ENCODE results near the gene NUDT19.

Gene NUDT19

DNA sequence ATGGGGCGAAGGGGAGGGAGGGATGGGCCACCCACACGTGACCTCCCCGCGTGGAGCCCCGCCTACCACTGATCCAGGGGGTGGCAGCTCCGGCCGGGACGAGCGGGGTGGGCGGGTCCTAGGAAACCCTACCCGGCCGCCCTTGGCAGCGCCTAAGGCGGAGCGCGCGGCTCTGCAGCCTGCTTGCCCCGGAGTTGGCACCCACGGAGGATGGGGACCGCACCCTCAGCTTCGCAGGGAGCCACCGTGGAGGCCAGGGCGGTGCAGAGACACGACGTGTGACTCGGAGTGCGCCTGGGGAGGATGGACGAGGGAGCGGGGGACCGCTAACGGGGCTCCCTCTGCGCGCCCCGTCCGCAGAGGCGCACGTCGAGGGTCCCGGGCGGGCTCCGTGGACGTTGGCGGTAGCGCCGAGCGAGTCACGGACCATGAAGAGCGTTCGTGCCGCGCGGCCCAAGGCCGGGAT lies 15.9 kb upstream of the NUDT19 start, which contains the start of gene RGS9BP (continued):
- TF ChIP-seq, protein P1, sequence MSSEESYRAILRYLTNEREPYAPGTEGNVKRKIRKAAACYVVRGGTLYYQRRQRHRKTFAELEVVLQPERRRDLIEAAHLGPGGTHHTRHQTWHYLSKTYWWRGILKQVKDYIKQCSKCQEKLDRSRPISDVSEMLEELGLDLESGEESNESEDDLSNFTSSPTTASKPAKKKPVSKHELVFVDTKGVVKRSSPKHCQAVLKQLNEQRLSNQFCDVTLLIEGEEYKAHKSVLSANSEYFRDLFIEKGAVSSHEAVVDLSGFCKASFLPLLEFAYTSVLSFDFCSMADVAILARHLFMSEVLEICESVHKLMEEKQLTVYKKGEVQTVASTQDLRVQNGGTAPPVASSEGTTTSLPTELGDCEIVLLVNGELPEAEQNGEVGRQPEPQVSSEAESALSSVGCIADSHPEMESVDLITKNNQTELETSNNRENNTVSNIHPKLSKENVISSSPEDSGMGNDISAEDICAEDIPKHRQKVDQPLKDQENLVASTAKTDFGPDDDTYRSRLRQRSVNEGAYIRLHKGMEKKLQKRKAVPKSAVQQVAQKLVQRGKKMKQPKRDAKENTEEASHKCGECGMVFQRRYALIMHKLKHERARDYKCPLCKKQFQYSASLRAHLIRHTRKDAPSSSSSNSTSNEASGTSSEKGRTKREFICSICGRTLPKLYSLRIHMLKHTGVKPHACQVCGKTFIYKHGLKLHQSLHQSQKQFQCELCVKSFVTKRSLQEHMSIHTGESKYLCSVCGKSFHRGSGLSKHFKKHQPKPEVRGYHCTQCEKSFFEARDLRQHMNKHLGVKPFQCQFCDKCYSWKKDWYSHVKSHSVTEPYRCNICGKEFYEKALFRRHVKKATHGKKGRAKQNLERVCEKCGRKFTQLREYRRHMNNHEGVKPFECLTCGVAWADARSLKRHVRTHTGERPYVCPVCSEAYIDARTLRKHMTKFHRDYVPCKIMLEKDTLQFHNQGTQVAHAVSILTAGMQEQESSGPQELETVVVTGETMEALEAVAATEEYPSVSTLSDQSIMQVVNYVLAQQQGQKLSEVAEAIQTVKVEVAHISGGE (tag by site-specific recombination; conservative IDR thresholded peaks at IDR 0.05; ENCODE audit: low read depth) = 0 out of 2 replicates have a peak, but pooled peaks have one; percentile 1
- no peak for TF ChIP-seq TRIM28 (IDR thresholded peaks at IDR 0.05; ENCODE audit: borderline replicate concordance, low read length)
- peak; percentile 55; the same call in 1 of the 2 replicates for TF ChIP-seq KLF7 (tag by site-specific recombination; IDR thresholded peaks at IDR 0.05; ENCODE audit: borderline replicate concordance)
- no peak for TF ChIP-seq ZNF677 (tag by site-specific recombination; IDR thresholded peaks at IDR 0.05)
- TF ChIP-seq, protein P2, sequence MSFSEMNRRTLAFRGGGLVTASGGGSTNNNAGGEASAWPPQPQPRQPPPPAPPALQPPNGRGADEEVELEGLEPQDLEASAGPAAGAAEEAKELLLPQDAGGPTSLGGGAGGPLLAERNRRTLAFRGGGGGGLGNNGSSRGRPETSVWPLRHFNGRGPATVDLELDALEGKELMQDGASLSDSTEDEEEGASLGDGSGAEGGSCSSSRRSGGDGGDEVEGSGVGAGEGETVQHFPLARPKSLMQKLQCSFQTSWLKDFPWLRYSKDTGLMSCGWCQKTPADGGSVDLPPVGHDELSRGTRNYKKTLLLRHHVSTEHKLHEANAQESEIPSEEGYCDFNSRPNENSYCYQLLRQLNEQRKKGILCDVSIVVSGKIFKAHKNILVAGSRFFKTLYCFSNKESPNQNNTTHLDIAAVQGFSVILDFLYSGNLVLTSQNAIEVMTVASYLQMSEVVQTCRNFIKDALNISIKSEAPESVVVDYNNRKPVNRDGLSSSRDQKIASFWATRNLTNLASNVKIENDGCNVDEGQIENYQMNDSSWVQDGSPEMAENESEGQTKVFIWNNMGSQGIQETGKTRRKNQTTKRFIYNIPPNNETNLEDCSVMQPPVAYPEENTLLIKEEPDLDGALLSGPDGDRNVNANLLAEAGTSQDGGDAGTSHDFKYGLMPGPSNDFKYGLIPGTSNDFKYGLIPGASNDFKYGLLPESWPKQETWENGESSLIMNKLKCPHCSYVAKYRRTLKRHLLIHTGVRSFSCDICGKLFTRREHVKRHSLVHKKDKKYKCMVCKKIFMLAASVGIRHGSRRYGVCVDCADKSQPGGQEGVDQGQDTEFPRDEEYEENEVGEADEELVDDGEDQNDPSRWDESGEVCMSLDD (tag by site-specific recombination; IDR thresholded peaks at IDR 0.05) = peak; percentile 62; the same call in 1 of the 2 replicates
- TF ChIP-seq ZNF292 (tag by site-specific recombination; IDR thresholded peaks at IDR 0.05; ENCODE audit: borderline replicate concordance, low read depth) = no peak
- peak; percentile 66; the same call in 1 of the 2 replicates for TF ChIP-seq ZNF501 (tag by site-specific recombination; IDR thresholded peaks at IDR 0.05)
- TF ChIP-seq ZNF2 (tag by site-specific recombination; IDR thresholded peaks at IDR 0.05) = peak; percentile 56; the same call in 1 of the 2 replicates
- TF ChIP-seq, protein P3, sequence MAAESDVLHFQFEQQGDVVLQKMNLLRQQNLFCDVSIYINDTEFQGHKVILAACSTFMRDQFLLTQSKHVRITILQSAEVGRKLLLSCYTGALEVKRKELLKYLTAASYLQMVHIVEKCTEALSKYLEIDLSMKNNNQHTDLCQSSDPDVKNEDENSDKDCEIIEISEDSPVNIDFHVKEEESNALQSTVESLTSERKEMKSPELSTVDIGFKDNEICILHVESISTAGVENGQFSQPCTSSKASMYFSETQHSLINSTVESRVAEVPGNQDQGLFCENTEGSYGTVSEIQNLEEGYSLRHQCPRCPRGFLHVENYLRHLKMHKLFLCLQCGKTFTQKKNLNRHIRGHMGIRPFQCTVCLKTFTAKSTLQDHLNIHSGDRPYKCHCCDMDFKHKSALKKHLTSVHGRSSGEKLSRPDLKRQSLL (tag by site-specific recombination; IDR thresholded peaks at IDR 0.05) = no peak
- TF ChIP-seq, protein P4, sequence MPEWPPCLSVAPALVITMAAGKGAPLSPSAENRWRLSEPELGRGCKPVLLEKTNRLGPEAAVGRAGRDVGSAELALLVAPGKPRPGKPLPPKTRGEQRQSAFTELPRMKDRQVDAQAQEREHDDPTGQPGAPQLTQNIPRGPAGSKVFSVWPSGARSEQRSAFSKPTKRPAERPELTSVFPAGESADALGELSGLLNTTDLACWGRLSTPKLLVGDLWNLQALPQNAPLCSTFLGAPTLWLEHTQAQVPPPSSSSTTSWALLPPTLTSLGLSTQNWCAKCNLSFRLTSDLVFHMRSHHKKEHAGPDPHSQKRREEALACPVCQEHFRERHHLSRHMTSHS (tag by site-specific recombination; IDR thresholded peaks at IDR 0.05) = no peak
- TF ChIP-seq, protein P5, sequence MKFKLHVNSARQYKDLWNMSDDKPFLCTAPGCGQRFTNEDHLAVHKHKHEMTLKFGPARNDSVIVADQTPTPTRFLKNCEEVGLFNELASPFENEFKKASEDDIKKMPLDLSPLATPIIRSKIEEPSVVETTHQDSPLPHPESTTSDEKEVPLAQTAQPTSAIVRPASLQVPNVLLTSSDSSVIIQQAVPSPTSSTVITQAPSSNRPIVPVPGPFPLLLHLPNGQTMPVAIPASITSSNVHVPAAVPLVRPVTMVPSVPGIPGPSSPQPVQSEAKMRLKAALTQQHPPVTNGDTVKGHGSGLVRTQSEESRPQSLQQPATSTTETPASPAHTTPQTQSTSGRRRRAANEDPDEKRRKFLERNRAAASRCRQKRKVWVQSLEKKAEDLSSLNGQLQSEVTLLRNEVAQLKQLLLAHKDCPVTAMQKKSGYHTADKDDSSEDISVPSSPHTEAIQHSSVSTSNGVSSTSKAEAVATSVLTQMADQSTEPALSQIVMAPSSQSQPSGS (tag by site-specific recombination; IDR thresholded peaks at IDR 0.05; ENCODE audit: low read depth) = no peak
- TF ChIP-seq, protein P6, sequence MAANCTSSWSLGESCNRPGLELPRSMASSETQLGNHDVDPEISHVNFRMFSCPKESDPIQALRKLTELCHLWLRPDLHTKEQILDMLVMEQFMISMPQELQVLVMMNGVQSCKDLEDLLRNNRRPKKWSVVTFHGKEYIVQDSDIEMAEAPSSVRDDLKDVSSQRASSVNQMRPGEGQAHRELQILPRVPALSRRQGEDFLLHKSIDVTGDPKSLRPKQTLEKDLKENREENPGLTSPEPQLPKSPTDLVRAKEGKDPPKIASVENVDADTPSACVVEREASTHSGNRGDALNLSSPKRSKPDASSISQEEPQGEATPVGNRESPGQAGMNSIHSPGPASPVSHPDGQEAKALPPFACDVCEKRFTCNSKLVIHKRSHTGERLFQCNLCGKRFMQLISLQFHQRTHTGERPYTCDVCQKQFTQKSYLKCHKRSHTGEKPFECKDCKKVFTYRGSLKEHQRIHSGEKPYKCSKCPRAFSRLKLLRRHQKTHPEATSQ (tag by site-specific recombination; IDR thresholded peaks at IDR 0.05) = 0 out of 2 replicates have a peak, but pooled peaks have one; percentile 47
- 0 out of 2 replicates have a peak, but pooled peaks have one; percentile 86 for TF ChIP-seq KLF16 (tag by site-specific recombination; IDR thresholded peaks at IDR 0.05)
- no peak for TF ChIP-seq ZNF747 (tag by site-specific recombination; IDR thresholded peaks at IDR 0.05)
- TF ChIP-seq, protein P7, sequence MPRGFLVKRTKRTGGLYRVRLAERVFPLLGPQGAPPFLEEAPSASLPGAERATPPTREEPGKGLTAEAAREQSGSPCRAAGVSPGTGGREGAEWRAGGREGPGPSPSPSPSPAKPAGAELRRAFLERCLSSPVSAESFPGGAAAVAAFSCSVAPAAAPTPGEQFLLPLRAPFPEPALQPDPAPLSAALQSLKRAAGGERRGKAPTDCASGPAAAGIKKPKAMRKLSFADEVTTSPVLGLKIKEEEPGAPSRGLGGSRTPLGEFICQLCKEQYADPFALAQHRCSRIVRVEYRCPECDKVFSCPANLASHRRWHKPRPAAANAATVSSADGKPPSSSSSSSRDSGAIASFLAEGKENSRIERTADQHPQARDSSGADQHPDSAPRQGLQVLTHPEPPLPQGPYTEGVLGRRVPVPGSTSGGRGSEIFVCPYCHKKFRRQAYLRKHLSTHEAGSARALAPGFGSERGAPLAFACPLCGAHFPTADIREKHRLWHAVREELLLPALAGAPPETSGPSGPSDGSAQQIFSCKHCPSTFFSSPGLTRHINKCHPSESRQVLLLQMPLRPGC (tag by site-specific recombination; IDR thresholded peaks at IDR 0.05) = no peak; the same call in 1 of the 2 replicates
- TF ChIP-seq ZNF777 (tag by site-specific recombination; IDR thresholded peaks at IDR 0.05; ENCODE audit: borderline replicate concordance) = peak; percentile 100
- peak; percentile 95 for TF ChIP-seq GLIS2 (tag by site-specific recombination; IDR thresholded peaks at IDR 0.05)
- no peak for TF ChIP-seq ZNF660 (tag by site-specific recombination; IDR thresholded peaks at IDR 0.05)
- TF ChIP-seq ZNF623 (tag by site-specific recombination; IDR thresholded peaks at IDR 0.05) = peak; percentile 39; the same call in 1 of the 2 replicates
- TF ChIP-seq, protein P8, sequence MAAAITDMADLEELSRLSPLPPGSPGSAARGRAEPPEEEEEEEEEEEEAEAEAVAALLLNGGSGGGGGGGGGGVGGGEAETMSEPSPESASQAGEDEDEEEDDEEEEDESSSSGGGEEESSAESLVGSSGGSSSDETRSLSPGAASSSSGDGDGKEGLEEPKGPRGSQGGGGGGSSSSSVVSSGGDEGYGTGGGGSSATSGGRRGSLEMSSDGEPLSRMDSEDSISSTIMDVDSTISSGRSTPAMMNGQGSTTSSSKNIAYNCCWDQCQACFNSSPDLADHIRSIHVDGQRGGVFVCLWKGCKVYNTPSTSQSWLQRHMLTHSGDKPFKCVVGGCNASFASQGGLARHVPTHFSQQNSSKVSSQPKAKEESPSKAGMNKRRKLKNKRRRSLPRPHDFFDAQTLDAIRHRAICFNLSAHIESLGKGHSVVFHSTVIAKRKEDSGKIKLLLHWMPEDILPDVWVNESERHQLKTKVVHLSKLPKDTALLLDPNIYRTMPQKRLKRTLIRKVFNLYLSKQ (tag by site-specific recombination; IDR thresholded peaks at IDR 0.05; ENCODE audit: borderline replicate concordance) = no peak; the same call in 1 of the 2 replicates
- TF ChIP-seq REPIN1 (tag by site-specific recombination; IDR thresholded peaks at IDR 0.05; ENCODE audit: low read depth) = no peak

Measured in HEK293 (cell line).